H9 (cell line): ENCODE measurements around the gene F2. TPM values are rescaled to one million over a fixed set of nuclear protein-coding genes. Genes with fewer than 3 reads are reported as not detected.

Experiments
- DNase-seq: peaks from one replicate; pipeline ENCODE4 v3.0.0-alpha.2; 2017
- H2AFZ ChIP-seq: one replicate; pipeline ENCODE4 v1.6.1; 2013; ENCODE audit warnings: mild to moderate bottlenecking, low read length, control low read depth, moderate library complexity
- H2AK5ac ChIP-seq: 2 replicates; pipeline ENCODE4 v1.6.1; 2013; ENCODE audit warnings: low read length, control low read depth, mixed read lengths; ENCODE audit not compliant: insufficient read length
- H2BK120ac ChIP-seq: one replicate; pipeline ENCODE4 v1.6.1; 2013; ENCODE audit warnings: low read depth, mild to moderate bottlenecking, low read length, control low read depth, inconsistent platforms; ENCODE audit not compliant: poor library complexity, severe bottlenecking
- H2BK12ac ChIP-seq: 2 replicates; pipeline ENCODE4 v1.6.1; 2013; ENCODE audit warnings: low read length, control low read depth, mixed read lengths, low read depth; ENCODE audit not compliant: insufficient read length
- H2BK15ac ChIP-seq: 2 replicates; pipeline ENCODE4 v1.6.1; 2013; ENCODE audit warnings: low read depth, low read length, control low read depth
- H2BK20ac ChIP-seq: one replicate; pipeline ENCODE4 v1.6.1; 2013; ENCODE audit warnings: low read depth, mild to moderate bottlenecking, low read length, control low read depth, inconsistent platforms; ENCODE audit not compliant: poor library complexity, severe bottlenecking
- H2BK5ac ChIP-seq: 2 replicates; pipeline ENCODE4 v1.6.1; 2013; ENCODE audit warnings: low read length, control low read depth, mixed read lengths; ENCODE audit not compliant: insufficient read length
- H3K14ac ChIP-seq: 2 replicates; pipeline ENCODE4 v1.6.1; 2013; ENCODE audit warnings: low read length, control low read depth; ENCODE audit not compliant: insufficient read depth
- H3K18ac ChIP-seq: 2 replicates; pipeline ENCODE4 v1.6.1; 2013; ENCODE audit warnings: low read depth, mild to moderate bottlenecking, mixed read lengths, low read length, control low read depth; ENCODE audit not compliant: insufficient read length
- H3K23ac ChIP-seq: 2 replicates; pipeline ENCODE4 v1.6.1; 2013; ENCODE audit warnings: low read length, control low read depth, mixed read lengths, low read depth; ENCODE audit not compliant: insufficient read length
- H3K23me2 ChIP-seq: 2 replicates; pipeline ENCODE4 v1.6.1; 2013; ENCODE audit warnings: low read depth, mild to moderate bottlenecking, mixed read lengths, low read length, control low read depth; ENCODE audit not compliant: insufficient read length, poor library complexity, severe bottlenecking
- H3K27ac ChIP-seq: 2 replicates; pipeline ENCODE4 v1.5.1; 2013; ENCODE audit warnings: low read length, control low read depth, mixed read lengths, low read depth; ENCODE audit not compliant: insufficient read length
- H3K27me3 ChIP-seq: 2 replicates; pipeline ENCODE4 v1.6.1; 2013; ENCODE audit warnings: low read length, control low read depth, inconsistent platforms; ENCODE audit not compliant: insufficient read depth
- H3K4ac ChIP-seq: 2 replicates; pipeline ENCODE4 v1.6.1; 2013; ENCODE audit warnings: low read depth, mild to moderate bottlenecking, control low read depth, inconsistent platforms, low read length, moderate library complexity
- H3K4me1 ChIP-seq: 2 replicates; pipeline ENCODE4 v1.6.1; 2013; ENCODE audit warnings: low read length, control low read depth, inconsistent platforms; ENCODE audit not compliant: insufficient read depth
- H3K4me2 ChIP-seq: 2 replicates; pipeline ENCODE4 v1.6.1; 2013; ENCODE audit warnings: low read length, control low read depth, mixed read lengths; ENCODE audit not compliant: insufficient read length, insufficient read depth
- H3K56ac ChIP-seq: 2 replicates; pipeline ENCODE4 v1.6.1; 2013; ENCODE audit warnings: low read depth, mild to moderate bottlenecking, mixed read lengths, low read length, control low read depth; ENCODE audit not compliant: insufficient read length
- H3K79me1 ChIP-seq: 2 replicates; pipeline ENCODE4 v1.6.1; 2013; ENCODE audit warnings: low read depth, mild to moderate bottlenecking, moderate library complexity, low read length, control low read depth, inconsistent platforms; ENCODE audit not compliant: insufficient read depth, poor library complexity, severe bottlenecking
- H3K79me2 ChIP-seq: 2 replicates; pipeline ENCODE4 v1.6.1; 2013; ENCODE audit warnings: low read length, control low read depth, inconsistent platforms; ENCODE audit not compliant: insufficient read depth
- H3K9ac ChIP-seq: 2 replicates; pipeline ENCODE4 v1.6.1; 2013; ENCODE audit warnings: low read length, control low read depth, mixed read lengths; ENCODE audit not compliant: insufficient read length; ENCODE audit errors: extremely low read depth
- H3K9me3 ChIP-seq: one replicate; pipeline ENCODE4 v1.6.1; 2013; ENCODE audit warnings: low read depth, low read length, inconsistent platforms; ENCODE audit not compliant: control insufficient read depth
- H3T11ph ChIP-seq: one replicate; pipeline ENCODE4 v1.6.1; 2013; ENCODE audit warnings: mild to moderate bottlenecking, low read length, control low read depth, inconsistent platforms
- H4K20me1 ChIP-seq: one replicate; pipeline ENCODE4 v1.6.1; 2013; ENCODE audit not compliant: control insufficient read depth, insufficient read length, insufficient read depth
- H4K5ac ChIP-seq: 2 replicates; pipeline ENCODE4 v1.6.1; 2013; ENCODE audit warnings: low read depth, mild to moderate bottlenecking, mixed read lengths, low read length, control low read depth; ENCODE audit not compliant: insufficient read length
- H4K8ac ChIP-seq: replicated peaks from 2 replicates; pipeline ENCODE4 v1.6.1; 2013; ENCODE audit warnings: low read length, control low read depth, mixed read lengths, low read depth; ENCODE audit not compliant: insufficient read length
- H4K91ac ChIP-seq: 2 replicates; pipeline ENCODE4 v1.6.1; 2013; ENCODE audit warnings: low read depth, mild to moderate bottlenecking, moderate library complexity, mixed read lengths, low read length, control low read depth; ENCODE audit not compliant: insufficient read length
- H3K27ac Mint-ChIP-seq, 3 experiments: 2 replicates in 2 of 3; 3 replicates in 1 of 3; pipeline ENCODE4 v1.8.0; 2020 to 2021; ENCODE audit warnings: mixed read lengths in 3 of 3, mild to moderate bottlenecking in 1 of 3, moderate library complexity in 1 of 3
- H3K27me3 Mint-ChIP-seq: 2 replicates; pipeline ENCODE4 v1.8.0; 2021; ENCODE audit warnings: low read depth, mild to moderate bottlenecking, moderate library complexity, mixed read lengths
- H3K36me3 Mint-ChIP-seq, 3 experiments: 2 replicates in 2 of 3; 3 replicates in 1 of 3; pipeline ENCODE4 v1.8.0; 2020 to 2021; ENCODE audit warnings: low read depth in 3 of 3, mixed read lengths in 3 of 3; ENCODE audit not compliant: insufficient read depth in 1 of 3
- H3K4me1 Mint-ChIP-seq, 2 experiments: 2 replicates each; pipeline ENCODE4 v1.8.0; 2020; ENCODE audit warnings: mixed read lengths in 2 of 2
- H3K4me3 Mint-ChIP-seq, 2 experiments: 2 replicates in 1 of 2; 3 replicates in 1 of 2; pipeline ENCODE4 v1.8.0; 2020 to 2021; ENCODE audit warnings: mild to moderate bottlenecking in 2 of 2, mixed read lengths in 2 of 2, moderate library complexity in 1 of 2
- H3K9me3 Mint-ChIP-seq, 2 experiments: 2 replicates in 1 of 2; 3 replicates in 1 of 2; pipeline ENCODE4 v1.8.0; 2020; ENCODE audit warnings: mild to moderate bottlenecking in 2 of 2, mixed read lengths in 2 of 2, moderate library complexity in 1 of 2
- WGBS: extraction: QIAGEN DNeasy Blood & Tissue Kit; methylation state at CpG from one replicate; pipeline ENCODE4 v1.1.7; 2013; ENCODE audit warnings: missing lambda C conversion rate, low lambda C conversion rate, mixed read lengths; ENCODE audit not compliant: insufficient read length; ENCODE audit errors: extremely low coverage; 5-methylcytosine and 5-hydroxymethylcytosine counted together
- total RNA-seq: library from RNA; stranded (reverse); gene quantifications from 2 replicates; pipeline ENCODE4 v1.2.1, GENCODE V29; 2021
- TF ChIP-seq, protein P1 (sequence below): fragments of 200-600 bp; sonication (generic); conservative IDR thresholded peaks from 3 replicates; pipeline ENCODE4 v1.8.0; 2021; ENCODE audit warnings: antibody characterized with exemption, mild to moderate bottlenecking

F2 gene
- total RNA-seq, 1 experiment from 2014 or later: not detected

DNA sequence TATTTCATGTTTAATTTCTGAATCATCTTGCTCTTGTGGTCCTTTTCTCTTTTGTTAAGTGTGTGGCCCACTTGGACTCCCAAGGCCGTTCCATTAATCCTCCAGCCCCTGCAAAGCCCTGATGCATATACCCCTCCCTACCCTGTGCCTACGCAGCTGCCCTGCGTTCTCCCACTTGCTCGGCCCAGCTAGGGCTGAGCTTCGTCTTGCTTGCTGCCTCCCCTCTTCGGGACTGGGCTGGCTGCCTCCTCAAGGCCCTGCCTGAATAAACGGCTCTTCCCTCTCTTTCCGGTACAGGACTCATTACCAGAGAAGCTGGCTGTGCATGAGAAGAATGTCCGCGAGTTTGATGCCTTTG is 47.1 kb upstream of the F2 start:
- H3K27me3 ChIP-seq: no peaks in the 10 kb centered on the region
- no CpG with 5 or more reads among the region's 10 CpGs for WGBS
- H3K4me2 ChIP-seq: no peak overlapping the region
- Mint-ChIP-seq H3K36me3 (peaks cover 20 to 52% (median 50%) of the 10 kb centered on the region in 3 experiments; a peak in 6 of 7 replicates), H3K27ac (no peak overlapping the region; a peak in 2 of 7 replicates), H3K27me3 (no peaks in the 10 kb centered on the region), H3K9me3 (no peaks in the 10 kb centered on the region), H3K4me1 (peaks cover 14 to 16% of the 10 kb centered on the region in 2 experiments), H3K4me3 (no peak overlapping the region; a peak in 1 of 5 replicates)
- H3K27ac ChIP-seq: no peak overlapping the region
- H3T11ph ChIP-seq: no peak overlapping the region
- H4K8ac ChIP-seq: no peak overlapping the region
- H3K79me1 ChIP-seq: no peaks in the 10 kb centered on the region
- no peak overlapping the region for H3K18ac ChIP-seq
- no peak overlapping the region for H3K23ac ChIP-seq
- TF ChIP-seq, protein P1, sequence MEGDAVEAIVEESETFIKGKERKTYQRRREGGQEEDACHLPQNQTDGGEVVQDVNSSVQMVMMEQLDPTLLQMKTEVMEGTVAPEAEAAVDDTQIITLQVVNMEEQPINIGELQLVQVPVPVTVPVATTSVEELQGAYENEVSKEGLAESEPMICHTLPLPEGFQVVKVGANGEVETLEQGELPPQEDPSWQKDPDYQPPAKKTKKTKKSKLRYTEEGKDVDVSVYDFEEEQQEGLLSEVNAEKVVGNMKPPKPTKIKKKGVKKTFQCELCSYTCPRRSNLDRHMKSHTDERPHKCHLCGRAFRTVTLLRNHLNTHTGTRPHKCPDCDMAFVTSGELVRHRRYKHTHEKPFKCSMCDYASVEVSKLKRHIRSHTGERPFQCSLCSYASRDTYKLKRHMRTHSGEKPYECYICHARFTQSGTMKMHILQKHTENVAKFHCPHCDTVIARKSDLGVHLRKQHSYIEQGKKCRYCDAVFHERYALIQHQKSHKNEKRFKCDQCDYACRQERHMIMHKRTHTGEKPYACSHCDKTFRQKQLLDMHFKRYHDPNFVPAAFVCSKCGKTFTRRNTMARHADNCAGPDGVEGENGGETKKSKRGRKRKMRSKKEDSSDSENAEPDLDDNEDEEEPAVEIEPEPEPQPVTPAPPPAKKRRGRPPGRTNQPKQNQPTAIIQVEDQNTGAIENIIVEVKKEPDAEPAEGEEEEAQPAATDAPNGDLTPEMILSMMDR: no peak
- no peak overlapping the region for H4K5ac ChIP-seq
- no peak overlapping the region for H3K4ac ChIP-seq
- H3K56ac ChIP-seq: no peak overlapping the region
- H3K9ac ChIP-seq: no peak overlapping the region
- no peaks in the 10 kb centered on the region for H4K20me1 ChIP-seq
- no peak overlapping the region for H4K91ac ChIP-seq
- no peaks in the 10 kb centered on the region for H3K23me2 ChIP-seq
- no peak overlapping the region for H2BK15ac ChIP-seq
- H3K4me1 ChIP-seq: no peaks in the 10 kb centered on the region
- no peaks in the 10 kb centered on the region for H3K79me2 ChIP-seq
- H3K14ac ChIP-seq: no peak overlapping the region; the same call in 1 of the 2 replicates
- no peak overlapping the region for H2BK120ac ChIP-seq
- no peak overlapping the region for H2AFZ ChIP-seq
- no peak overlapping the region for H2BK20ac ChIP-seq
- no peak overlapping the region for H2BK5ac ChIP-seq
- no peak overlapping the region for H2BK12ac ChIP-seq
- DNase-seq: no peak
- H3K9me3 ChIP-seq: no peaks in the 10 kb centered on the region
- H2AK5ac ChIP-seq: no peak overlapping the region
